Activated naive CD4-positive, alpha-beta T cell treated with anti-CD3 and anti-CD28 coated beads, Interleukin-2, amount 10 ng/mL, durations not matched to agents 7 days and 5 days (primary cell): ENCODE data around the gene CDH6.

ENCODE experiments used
- CTCF ChIA-PET: fragments of 350-600 bp; sonication (Branson Sonifier 250); formaldehyde crosslinking; loops from one replicate; lab custom pipeline; 2021; ENCODE audit warnings: antibody characterized with exemption; lab: Charles Lee
- DNase-seq: peaks from one replicate; pipeline ENCODE4 v3.0.0-alpha.2; 2020
- H3K27ac Mint-ChIP-seq: one replicate; pipeline ENCODE4 v1.8.0; 2021; ENCODE audit warnings: mild to moderate bottlenecking, moderate library complexity, mixed read lengths
- H3K27me3 Mint-ChIP-seq: one replicate; pipeline ENCODE4 v1.8.0; 2021; ENCODE audit warnings: mild to moderate bottlenecking, mixed read lengths
- H3K36me3 Mint-ChIP-seq: one replicate; pipeline ENCODE4 v1.8.0; 2021; ENCODE audit warnings: mixed read lengths
- H3K4me1 Mint-ChIP-seq: one replicate; pipeline ENCODE4 v1.8.0; 2021; ENCODE audit warnings: mixed read lengths
- H3K4me3 Mint-ChIP-seq: one replicate; pipeline ENCODE4 v1.8.0; 2021; ENCODE audit warnings: mild to moderate bottlenecking, moderate library complexity, mixed read lengths
- H3K9me3 Mint-ChIP-seq: one replicate; pipeline ENCODE4 v1.8.0; 2021; ENCODE audit warnings: mixed read lengths

Gene CDH6

DNA sequence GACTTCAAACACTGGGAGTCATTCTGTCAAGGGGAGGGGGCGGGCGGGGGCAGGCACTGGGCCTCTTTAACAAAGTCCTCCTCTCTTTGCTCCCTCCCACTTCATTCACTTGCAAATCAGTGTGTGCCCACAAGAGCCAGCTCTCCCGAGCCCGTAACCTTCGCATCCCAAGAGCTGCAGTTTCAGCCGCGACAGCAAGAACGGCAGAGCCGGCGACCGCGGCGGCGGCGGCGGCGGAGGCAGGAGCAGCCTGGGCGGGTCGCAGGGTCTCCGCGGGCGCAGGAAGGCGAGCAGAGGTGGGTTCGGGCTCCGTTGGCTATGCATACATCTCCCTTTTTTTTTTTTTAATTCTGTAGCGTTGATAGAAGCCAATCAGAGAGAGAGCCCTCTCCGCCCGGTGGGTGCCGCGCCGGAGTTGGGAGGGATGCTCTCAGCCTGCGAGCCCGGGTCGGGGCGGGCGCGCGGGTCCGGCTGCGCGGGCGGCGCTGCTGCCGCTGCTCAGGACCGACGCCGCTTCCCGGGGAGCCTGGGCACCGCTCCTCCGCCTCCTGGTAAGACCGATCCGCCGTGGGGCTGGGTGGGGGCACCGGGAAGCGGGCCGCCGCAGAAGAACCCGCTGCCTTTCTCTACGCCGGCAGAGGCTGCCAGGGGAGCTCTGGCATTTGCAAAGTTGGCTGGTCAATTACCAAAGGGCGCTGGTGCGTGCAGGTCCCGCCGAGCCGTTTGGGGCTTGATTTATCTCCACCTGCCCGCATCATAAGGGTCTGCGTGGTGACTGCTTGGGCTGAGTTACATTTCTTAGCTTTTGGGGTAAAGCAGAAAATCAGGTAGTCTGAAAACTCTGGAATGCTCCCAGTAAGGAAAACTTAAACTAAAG, at the start of gene CDH6:
Gene CDH6, plus strand, starts transcription at position 96 of the 877 bp plus-strand sequence. CDS start 73,788 bp downstream, outside the sequence.
- Mint-ChIP-seq H3K4me3 (no peak within 1 kb of the TSS), H3K27me3 (peaks cover 40% of the 10 kb centered on the region), H3K9me3 (no peaks in the 10 kb centered on the region), H3K36me3 (peaks cover 1% of the 10 kb centered on the region), H3K4me1 (peaks cover 3% of the 10 kb centered on the region), H3K27ac (no peak within 1 kb of the TSS)
- no peak for DNase-seq
- CTCF ChIA-PET = no interaction called here

DNA sequence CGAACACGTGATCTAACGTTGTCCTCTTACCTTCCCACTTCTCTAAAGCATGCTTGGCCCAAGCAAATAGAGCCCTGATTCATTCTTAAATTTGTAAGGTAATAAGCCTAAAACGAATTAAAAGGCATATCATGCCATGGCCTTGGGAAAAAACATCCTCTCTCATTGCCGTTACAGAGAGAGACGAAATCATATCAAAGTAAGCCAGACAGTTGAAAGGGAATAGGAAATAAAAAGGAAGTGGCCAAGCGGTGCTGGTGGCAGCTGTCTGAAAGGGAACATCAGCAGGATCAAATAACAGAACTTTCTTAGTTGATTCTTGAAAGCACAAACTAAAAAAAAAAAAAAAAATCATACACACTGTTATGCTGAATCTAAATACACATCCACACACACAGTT, 49.1 kb upstream of the CDH6 start:
- Mint-ChIP-seq H3K27me3 (no peaks in the 10 kb centered on the region), H3K4me3 (no peak overlapping the region), H3K36me3 (no peaks in the 10 kb centered on the region), H3K9me3 (no peaks in the 10 kb centered on the region), H3K4me1 (no peaks in the 10 kb centered on the region), H3K27ac (no peak overlapping the region)
- DNase-seq = no peak
- CTCF ChIA-PET = no interaction called here

DNA sequence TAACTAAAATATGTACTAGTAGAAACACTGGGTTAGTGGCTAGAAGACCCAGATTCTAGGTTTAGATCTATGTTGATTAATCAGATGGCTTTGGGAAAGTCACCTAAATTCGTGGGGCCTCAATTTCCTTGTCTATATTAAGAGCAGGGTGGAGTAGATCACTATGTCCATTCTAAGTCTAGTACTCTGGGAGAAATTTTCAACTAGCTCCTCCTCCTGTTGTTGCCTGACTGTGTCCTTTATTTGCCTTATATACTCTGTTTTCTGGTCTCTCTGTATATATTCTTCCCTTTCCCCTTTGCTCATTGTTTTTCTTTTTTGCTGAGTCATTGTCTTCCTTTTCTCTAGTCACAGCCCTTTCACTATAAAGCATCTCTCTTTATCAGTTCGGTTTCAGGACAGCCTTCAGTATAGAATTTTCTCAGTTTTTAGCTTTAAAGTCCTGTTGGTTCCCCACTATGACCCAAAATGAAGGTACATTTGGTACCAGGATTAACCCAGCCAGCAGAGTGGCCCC, 44.5 kb upstream of the CDH6 start:
- H3K9me3 Mint-ChIP-seq = no peaks in the 10 kb centered on the region
- H3K4me3 Mint-ChIP-seq = no peak overlapping the region
- H3K36me3 Mint-ChIP-seq = no peaks in the 10 kb centered on the region
- CTCF ChIA-PET = no interaction called here
- no peak for DNase-seq
- H3K4me1 Mint-ChIP-seq = no peaks in the 10 kb centered on the region
- no peaks in the 10 kb centered on the region for H3K27me3 Mint-ChIP-seq
- no peak overlapping the region for H3K27ac Mint-ChIP-seq

DNA sequence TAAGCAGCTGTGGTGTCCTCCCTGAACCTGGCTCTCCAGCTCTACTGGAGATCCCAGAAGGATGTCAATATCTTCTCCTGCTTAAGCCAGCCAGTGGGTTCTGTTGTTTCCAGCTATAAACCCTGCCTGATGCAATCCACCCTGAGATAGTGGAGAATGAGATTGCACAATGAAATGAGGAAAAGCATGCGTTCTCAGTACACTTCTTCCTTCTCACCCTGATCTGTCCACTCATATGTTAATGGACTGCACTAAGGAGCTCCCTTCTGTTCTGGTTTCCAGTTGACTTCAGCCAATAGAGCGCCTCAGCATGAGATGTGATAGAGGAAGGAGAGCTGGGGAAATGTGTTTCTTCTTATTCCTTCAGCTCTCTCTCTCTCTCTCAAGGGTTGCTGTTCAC, 40.0 kb upstream of the CDH6 start:
- Mint-ChIP-seq H3K27ac (no peak overlapping the region), H3K9me3 (no peaks in the 10 kb centered on the region), H3K36me3 (no peaks in the 10 kb centered on the region), H3K4me1 (no peaks in the 10 kb centered on the region), H3K27me3 (no peaks in the 10 kb centered on the region), H3K4me3 (no peak overlapping the region)
- no peak for DNase-seq
- CTCF ChIA-PET = interaction anchor here (0.6 kb wide), 1 partner anchor 1868 kb away, joined by 3 read pairs; no protein-coding TSS in a partner anchor

DNA sequence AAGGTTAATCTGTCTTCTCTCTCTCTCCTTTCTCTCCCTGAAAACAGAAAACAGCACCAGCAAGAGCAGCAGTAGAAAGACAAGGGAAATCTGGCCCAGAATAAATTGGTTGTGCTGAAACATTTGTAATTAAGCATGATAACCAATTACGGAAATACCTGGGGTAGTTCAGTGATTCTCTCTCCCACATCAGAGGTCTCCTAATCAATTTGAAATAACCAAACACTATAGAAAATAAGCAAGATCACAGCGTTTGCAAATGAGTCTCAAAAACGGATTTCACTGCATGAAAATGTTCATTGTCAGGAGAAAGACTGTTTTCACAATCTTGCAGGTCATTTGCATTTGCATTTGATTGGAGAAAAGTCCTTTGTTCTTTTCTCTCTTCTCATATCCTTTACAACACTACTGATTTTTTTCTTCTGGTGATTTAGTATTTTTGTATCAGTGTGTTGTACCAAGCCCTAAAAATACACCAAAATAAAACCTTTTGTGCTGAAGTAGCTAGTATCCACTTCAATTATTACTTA, 36.8 kb upstream of the CDH6 start:
- Mint-ChIP-seq H3K4me1 (no peaks in the 10 kb centered on the region), H3K27ac (no peak overlapping the region), H3K27me3 (no peaks in the 10 kb centered on the region), H3K9me3 (no peaks in the 10 kb centered on the region), H3K36me3 (no peaks in the 10 kb centered on the region), H3K4me3 (no peak overlapping the region)
- CTCF ChIA-PET = interaction anchor here (0.8 kb wide), 1 partner anchor 65 kb away, joined by 3 read pairs; no protein-coding TSS in a partner anchor
- DNase-seq = no peak

DNA sequence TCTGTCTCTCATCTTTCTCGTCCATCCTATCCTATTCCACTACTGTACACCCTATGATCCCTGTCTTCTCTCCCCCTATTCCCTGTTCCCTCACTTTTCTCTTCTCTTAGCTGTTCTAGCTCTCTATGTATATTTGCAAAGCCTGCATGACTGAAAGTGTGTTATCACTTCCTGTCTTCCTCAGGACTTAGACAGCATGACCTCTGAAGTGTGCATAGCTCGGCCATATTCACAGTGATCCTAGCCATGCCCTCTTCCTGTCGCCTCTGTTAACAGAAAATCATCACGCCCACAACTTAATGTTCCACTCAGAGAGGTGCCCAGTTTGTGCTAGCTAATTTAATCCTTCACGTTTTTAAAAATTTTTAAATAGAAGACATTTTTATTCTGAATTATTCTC, 35.8 kb upstream of the CDH6 start:
- no peak overlapping the region for H3K27ac Mint-ChIP-seq

DNA sequence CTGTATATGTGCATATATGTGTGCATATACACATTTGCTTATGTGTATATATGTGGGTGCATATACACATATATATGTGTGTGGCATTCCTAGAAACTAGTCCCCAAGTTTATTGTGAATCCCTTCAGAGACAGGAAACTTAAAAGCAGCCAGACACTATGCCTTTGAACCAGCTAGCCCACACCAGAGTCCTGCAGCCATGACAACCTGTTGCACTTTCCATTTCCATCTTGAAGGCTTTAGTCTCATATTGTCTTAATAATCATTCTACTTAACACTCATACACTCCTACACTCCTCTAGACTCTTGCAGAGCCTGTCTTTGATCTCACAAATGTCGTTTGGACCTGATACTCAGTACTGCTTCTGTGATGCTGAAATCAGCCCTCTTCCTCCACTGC, 34.8 kb upstream of the CDH6 start:
- H3K27ac Mint-ChIP-seq = no peak overlapping the region
- H3K27me3 Mint-ChIP-seq = no peaks in the 10 kb centered on the region
- H3K4me3 Mint-ChIP-seq = no peak overlapping the region
- CTCF ChIA-PET = no interaction called here
- H3K9me3 Mint-ChIP-seq = no peaks in the 10 kb centered on the region
- no peaks in the 10 kb centered on the region for H3K36me3 Mint-ChIP-seq
- DNase-seq = no peak
- H3K4me1 Mint-ChIP-seq = no peaks in the 10 kb centered on the region

More for the DNA sequence above, 35.8 kb upstream of the CDH6 start:
- Mint-ChIP-seq H3K36me3 (no peaks in the 10 kb centered on the region), H3K4me1 (no peaks in the 10 kb centered on the region), H3K4me3 (no peak overlapping the region), H3K9me3 (no peaks in the 10 kb centered on the region), H3K27me3 (no peaks in the 10 kb centered on the region)
- CTCF ChIA-PET = no interaction called here
- DNase-seq = no peak

DNA sequence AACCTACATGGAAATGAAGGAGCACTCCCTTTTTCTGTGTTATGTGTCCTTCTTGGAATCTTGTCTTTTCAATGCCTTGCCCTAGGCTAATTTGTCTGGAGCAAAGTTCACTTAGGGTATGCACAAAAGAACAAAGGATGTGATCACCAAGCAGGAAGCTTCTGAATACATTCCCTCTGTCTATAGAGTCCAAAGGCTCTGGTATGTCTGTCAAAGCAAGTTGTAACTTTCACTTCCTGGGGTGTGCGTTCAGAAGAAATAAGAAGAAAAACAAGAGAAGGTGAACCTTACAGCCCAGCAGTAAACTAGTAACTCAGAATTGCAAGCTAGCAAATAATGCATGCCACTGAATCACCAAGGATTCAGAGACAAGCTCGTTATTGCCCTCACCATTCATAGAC, 31.7 kb upstream of the CDH6 start:
- H3K36me3 Mint-ChIP-seq = no peaks in the 10 kb centered on the region
- no peak for DNase-seq
- no peaks in the 10 kb centered on the region for H3K9me3 Mint-ChIP-seq
- H3K27ac Mint-ChIP-seq = no peak overlapping the region
- no peaks in the 10 kb centered on the region for H3K27me3 Mint-ChIP-seq
- CTCF ChIA-PET = no interaction called here
- H3K4me3 Mint-ChIP-seq = no peak overlapping the region
- no peaks in the 10 kb centered on the region for H3K4me1 Mint-ChIP-seq

DNA sequence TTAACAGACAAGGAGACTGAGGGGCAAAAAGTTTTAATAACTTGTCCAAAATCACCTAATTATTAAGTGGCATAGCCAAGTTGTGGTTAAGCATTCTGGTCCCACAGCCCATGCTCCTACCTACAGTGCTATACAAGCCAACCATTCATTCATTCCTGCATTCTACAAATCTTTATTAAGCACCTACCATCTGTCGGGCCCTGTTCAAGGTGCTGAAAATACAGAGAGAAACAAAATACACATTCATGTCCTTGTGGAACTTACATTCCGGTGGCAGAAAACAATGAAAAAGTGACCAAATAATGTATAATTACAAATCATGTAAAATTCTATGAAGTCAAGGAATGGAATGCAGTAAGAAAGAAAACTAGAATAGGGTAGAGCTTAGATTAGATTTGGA, 27.8 kb upstream of the CDH6 start:
- no peaks in the 10 kb centered on the region for H3K4me1 Mint-ChIP-seq
- no peaks in the 10 kb centered on the region for H3K27me3 Mint-ChIP-seq
- DNase-seq = no peak
- H3K4me3 Mint-ChIP-seq = no peak overlapping the region
- H3K36me3 Mint-ChIP-seq = no peaks in the 10 kb centered on the region
- no peaks in the 10 kb centered on the region for H3K9me3 Mint-ChIP-seq
- CTCF ChIA-PET = no interaction called here
- no peak overlapping the region for H3K27ac Mint-ChIP-seq

DNA sequence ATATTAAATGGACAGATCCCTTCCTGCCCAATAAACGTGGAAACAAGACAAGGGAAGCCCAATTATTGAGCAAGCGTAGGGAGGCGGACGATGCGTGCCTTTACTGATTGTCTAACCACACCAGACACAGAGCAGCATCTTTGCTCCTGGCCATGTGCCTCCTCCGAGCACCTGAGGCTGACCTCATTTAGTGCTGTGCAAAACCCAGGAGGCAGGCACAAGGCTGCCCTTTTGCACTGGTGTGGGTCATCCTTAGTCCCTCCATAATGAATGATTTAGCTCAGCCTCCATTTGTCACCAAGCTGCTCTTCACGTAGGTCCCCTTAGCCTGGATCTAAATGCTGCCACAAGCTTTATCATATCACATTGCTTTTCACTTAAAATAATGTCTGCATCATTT, 24.1 kb upstream of the CDH6 start:
- no peaks in the 10 kb centered on the region for H3K36me3 Mint-ChIP-seq
- H3K9me3 Mint-ChIP-seq = no peaks in the 10 kb centered on the region
- H3K4me1 Mint-ChIP-seq = no peaks in the 10 kb centered on the region
- CTCF ChIA-PET = no interaction called here
- no peak for DNase-seq
- no peak overlapping the region for H3K27ac Mint-ChIP-seq
- no peak overlapping the region for H3K4me3 Mint-ChIP-seq
- no peaks in the 10 kb centered on the region for H3K27me3 Mint-ChIP-seq

DNA sequence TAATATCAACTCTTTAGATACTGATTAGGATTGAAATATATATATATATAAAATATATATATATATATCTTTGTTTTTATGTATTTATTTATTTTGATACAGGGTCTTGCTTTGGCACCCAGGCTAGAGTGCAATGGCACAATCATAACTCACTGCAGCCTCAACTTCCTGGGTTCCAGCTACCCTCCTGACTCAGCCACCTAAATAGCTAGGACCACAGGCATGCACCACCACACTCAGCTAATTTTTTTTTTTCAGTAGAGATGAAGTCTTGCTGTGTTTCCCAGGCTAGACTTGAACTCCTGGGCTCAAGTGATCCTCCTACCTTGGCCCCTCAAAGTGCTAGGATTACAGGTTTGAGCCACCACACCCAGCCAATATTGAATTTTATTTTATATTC, 20.6 kb upstream of the CDH6 start:
- no peak overlapping the region for H3K27ac Mint-ChIP-seq
- H3K4me1 Mint-ChIP-seq = no peaks in the 10 kb centered on the region
- DNase-seq = no peak
- H3K9me3 Mint-ChIP-seq = peaks cover under 1% of the 10 kb centered on the region
- no peaks in the 10 kb centered on the region for H3K27me3 Mint-ChIP-seq
- H3K4me3 Mint-ChIP-seq = no peak overlapping the region
- CTCF ChIA-PET = interaction anchor here (0.7 kb wide), 1 partner anchor 803 kb away, joined by 3 read pairs; no protein-coding TSS in a partner anchor
- no peaks in the 10 kb centered on the region for H3K36me3 Mint-ChIP-seq

DNA sequence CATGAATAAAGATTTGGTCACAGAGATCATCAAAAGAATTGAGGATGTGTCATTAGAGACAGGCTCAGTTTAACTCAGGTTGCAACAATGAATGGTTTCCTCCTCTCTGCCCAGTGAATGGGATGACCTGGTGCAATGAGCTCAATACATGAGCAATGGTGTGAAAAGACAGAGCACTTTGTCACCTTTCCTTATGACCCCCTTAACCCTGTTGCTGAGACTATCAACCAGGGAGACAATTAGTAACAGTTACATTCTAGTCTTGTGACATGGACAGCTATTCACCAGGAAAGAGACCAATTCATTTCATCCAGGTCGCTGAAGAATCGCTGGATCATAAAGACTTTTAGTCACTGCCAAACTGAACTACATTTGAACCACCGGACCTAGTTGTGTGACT, 19.9 kb upstream of the CDH6 start:
- peaks cover 2% of the 10 kb centered on the region for H3K9me3 Mint-ChIP-seq
- no peaks in the 10 kb centered on the region for H3K27me3 Mint-ChIP-seq
- no peak overlapping the region for H3K27ac Mint-ChIP-seq
- H3K36me3 Mint-ChIP-seq = no peaks in the 10 kb centered on the region
- CTCF ChIA-PET = no interaction called here
- H3K4me3 Mint-ChIP-seq = no peak overlapping the region
- no peak for DNase-seq
- no peaks in the 10 kb centered on the region for H3K4me1 Mint-ChIP-seq

DNA sequence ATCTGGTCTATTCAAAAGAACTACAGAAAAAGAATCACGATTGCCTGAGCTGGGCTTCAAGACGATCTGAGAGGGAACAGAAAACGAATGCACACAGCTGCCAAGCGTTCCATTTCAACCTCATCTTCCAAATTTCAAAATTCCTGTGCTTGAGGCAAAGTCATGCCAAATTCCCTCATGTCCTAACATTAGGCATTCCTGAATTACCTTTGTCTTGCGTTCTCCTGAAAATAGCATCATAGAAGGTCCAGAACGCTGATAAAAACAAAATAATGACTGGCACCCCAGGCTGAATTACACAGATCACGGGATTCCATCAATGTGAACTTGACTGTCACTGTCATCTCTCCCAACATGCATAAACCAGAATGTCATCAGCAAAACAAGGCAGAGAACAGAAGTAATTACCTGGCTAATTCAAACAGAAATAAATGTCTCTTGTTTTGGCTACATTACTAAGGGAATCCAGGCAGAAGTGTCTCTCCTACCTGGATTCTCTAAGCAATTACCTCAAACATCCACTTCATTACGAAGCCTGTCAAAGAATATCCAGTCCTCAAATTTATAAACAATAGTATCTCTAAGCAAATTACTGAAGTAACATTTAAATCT, 12.0 kb upstream of the CDH6 start:
- H3K4me3 Mint-ChIP-seq = no peak overlapping the region
- peaks cover 2% of the 10 kb centered on the region for H3K9me3 Mint-ChIP-seq
- H3K36me3 Mint-ChIP-seq = no peaks in the 10 kb centered on the region
- no peaks in the 10 kb centered on the region for H3K4me1 Mint-ChIP-seq
- H3K27me3 Mint-ChIP-seq = no peaks in the 10 kb centered on the region
- no peak overlapping the region for H3K27ac Mint-ChIP-seq
- no peak for DNase-seq
- CTCF ChIA-PET = interaction anchor here (0.6 kb wide), 1 partner anchor 208 kb away, joined by 3 read pairs; no protein-coding TSS in a partner anchor

DNA sequence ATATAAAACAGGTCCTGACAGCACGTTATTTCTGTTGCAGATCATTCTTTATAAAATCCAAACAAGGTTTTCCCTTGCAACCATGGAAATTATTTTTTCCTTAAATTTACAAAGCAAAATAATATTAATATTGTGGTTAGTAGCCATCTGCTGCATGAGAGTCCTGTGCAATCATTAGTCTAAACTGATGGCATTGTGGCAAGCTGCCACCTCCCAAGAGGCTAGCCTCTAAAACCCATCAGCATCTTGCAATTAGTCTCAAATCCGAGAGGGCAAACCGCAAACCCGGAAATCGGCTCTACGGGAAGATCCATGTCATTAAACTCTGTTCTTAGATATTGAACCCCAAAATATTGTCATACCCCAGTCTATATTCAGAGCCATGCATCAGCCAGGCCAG, 11.3 kb upstream of the CDH6 start:
- H3K27me3 Mint-ChIP-seq = no peaks in the 10 kb centered on the region
- DNase-seq = no peak
- no peak overlapping the region for H3K27ac Mint-ChIP-seq
- H3K4me3 Mint-ChIP-seq = no peak overlapping the region
- CTCF ChIA-PET = interaction anchor here (0.6 kb wide), 1 partner anchor 209 kb away, joined by 3 read pairs; no protein-coding TSS in a partner anchor
- H3K4me1 Mint-ChIP-seq = no peaks in the 10 kb centered on the region
- no peaks in the 10 kb centered on the region for H3K36me3 Mint-ChIP-seq
- H3K9me3 Mint-ChIP-seq = peaks cover 2% of the 10 kb centered on the region
